ENCODE results near the gene SMARCD3. TPM values are rescaled to one million over a fixed set of nuclear protein-coding genes. Genes with fewer than 3 reads are reported as not detected.
A peak's percentile ranks its signal among the peaks of the same experiment; 100 is the strongest.

The SMARCD3 gene
- total and polyA plus RNA-seq, 2 of the 13 experiments (the other 11 are each of a cell fraction or from before 2014, with no cell fraction given) = 0.20 to 0.62 TPM

- TF ChIP-seq REST (IDR thresholded peaks at IDR 0.05; ENCODE audit: borderline replicate concordance in 1 of 2, low read depth in 1 of 2, low read length in 2 of 2) (peak in 1 of 2 experiments; percentile 39; a peak in 1 of 4 replicates), REL (CRISPR knock-in tag; conservative IDR thresholded peaks at IDR 0.05) (no peak), SALL1 (CRISPR knock-in tag; IDR thresholded peaks at IDR 0.05) (peak; percentile 75), ZNF337 (CRISPR knock-in tag; IDR thresholded peaks at IDR 0.05; ENCODE audit: borderline replicate concordance, low read depth) (no peak), ZNF772 (CRISPR knock-in tag; IDR thresholded peaks at IDR 0.05) (0 out of 2 replicates have a peak, but pooled peaks have one; percentile 16), CC2D1A (CRISPR knock-in tag; IDR thresholded peaks at IDR 0.05) (no peak), KAT7 (CRISPR knock-in tag; IDR thresholded peaks at IDR 0.05; ENCODE audit: borderline replicate concordance) (no peak), IRF9 (CRISPR knock-in tag; IDR thresholded peaks at IDR 0.05; ENCODE audit: borderline replicate concordance) (no peak), HBP1 (CRISPR knock-in tag; IDR thresholded peaks at IDR 0.05; ENCODE audit: low read depth) (0 out of 2 replicates have a peak, but pooled peaks have one; percentile 38), ZNF605 (CRISPR knock-in tag; IDR thresholded peaks at IDR 0.05) (no peak), SNRNP70 (IDR thresholded peaks at IDR 0.05; ENCODE audit: low read depth, low read length) (no peak), FOXC1 (CRISPR knock-in tag; IDR thresholded peaks at IDR 0.05; ENCODE audit: borderline replicate concordance) (0 out of 2 replicates have a peak, but pooled peaks have one; percentile 67), ONECUT2 (CRISPR knock-in tag; IDR thresholded peaks at IDR 0.05) (no peak), ZNF746 (CRISPR knock-in tag; IDR thresholded peaks at IDR 0.05) (peak; percentile 56; the same call in 1 of the 2 replicates), ZHX2 (IDR thresholded peaks at IDR 0.05; ENCODE audit: low read depth) (peak; percentile 56; the same call in 1 of the 2 replicates), ZHX2 (CRISPR knock-in tag; IDR thresholded peaks at IDR 0.05; ENCODE audit: borderline replicate concordance) (no peak)
These were observed 21.4 kb downstream of the SMARCD3 start, which contains the start of gene ABCF2 (continued) for GRCh38 chr7:151226875-151227782.

Measured in HepG2 (cell line).